GM19395 (cell line): ENCODE results near the gene TTC21A.
"Not testable (repeated sequence)": the region's sequence is repeated elsewhere in the genome, so short reads cannot be mapped to it uniquely, and the experiment has no call there.

Source experiments
- ATAC-seq: cut with Tn5 transposase; IDR thresholded peaks from one replicate; pipeline ENCODE4 v1.9.1; 2021; ENCODE audit warnings: mild to moderate bottlenecking, moderate library complexity; ENCODE audit not compliant: unreplicated experiment

The TTC21A gene

DNA sequence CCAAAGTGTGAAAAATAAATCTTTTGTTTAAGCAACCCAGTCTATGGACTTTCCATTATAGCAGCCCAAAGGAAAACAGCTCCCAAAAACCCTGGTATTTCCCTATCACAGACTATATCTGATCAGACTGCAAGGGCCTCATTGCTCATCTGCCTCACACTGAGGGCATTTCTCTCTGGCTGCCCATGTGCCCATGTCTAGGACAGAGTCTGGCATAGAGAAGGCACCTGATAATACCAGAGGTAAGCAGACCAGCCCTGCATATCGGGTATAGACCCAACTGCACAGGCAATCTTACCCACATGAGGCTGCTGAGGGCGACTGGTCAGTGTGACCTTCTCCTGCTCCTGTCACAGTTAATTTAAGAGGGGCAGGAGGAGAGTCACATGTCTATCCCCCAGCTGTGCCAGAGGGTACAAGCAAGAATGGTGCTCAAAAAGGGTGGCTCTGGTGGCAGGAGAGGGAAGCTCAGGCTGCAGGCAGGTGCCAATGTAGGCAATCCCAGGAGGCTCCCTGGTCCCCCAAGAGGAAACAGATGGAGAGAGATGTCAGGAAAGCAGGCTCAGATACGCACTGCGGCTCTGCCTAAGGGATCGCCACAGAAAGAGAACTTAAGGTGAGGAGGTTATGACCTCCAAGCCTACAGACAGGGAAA, 42.8 kb downstream of the TTC21A start:
- ATAC-seq = no peak

DNA sequence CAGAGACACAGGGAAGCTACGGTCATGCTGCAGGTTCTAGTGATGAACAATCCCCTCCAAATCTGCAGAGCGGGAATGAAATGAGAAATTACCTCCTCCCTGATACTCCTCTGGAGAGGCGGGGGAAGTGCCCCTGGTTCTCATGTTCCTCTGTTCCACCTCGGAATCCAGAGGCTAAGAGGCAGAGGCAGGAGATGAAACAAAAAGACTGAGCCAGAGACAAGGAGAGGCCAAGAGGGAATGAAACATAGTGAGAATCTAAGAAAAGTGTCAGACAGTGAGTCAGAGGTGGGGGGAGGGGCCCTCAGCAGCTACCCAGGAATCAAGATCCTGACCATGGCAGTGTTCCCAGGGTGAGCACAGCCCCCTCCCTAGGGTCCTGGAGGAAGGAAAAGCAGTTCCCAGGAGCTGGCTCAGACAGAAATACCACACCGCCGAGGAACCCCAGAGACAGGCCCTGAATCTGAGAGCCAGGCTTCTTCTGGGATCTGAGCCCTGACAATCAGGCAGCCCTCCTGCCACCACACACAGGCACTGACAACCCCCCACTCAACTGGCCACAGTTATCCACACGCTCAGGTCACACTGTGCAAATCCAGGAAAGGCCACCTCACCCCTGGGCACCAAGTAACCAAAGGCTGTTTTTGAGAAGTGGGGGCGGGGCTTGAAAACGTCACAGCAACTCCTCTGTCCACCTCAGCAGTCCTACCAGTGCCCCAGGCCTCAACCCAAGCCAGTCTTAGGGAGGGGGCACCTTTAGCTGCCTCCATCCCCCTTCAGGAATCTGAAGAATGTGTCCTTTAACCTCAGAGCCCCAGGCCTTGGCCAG, 43.5 kb downstream of the TTC21A start:
- no peak for ATAC-seq

- no peak for ATAC-seq
Measured at GRCh38 chr3:39153977-39154279, 46.4 kb downstream of the TTC21A start.

GRCh38 chr3:39154280-39155021, 47.0 kb downstream of the TTC21A start:
- ATAC-seq = no peak

- no peak for ATAC-seq
Measured at GRCh38 chr3:39156421-39156820, 48.9 kb downstream of the TTC21A start.

DNA sequence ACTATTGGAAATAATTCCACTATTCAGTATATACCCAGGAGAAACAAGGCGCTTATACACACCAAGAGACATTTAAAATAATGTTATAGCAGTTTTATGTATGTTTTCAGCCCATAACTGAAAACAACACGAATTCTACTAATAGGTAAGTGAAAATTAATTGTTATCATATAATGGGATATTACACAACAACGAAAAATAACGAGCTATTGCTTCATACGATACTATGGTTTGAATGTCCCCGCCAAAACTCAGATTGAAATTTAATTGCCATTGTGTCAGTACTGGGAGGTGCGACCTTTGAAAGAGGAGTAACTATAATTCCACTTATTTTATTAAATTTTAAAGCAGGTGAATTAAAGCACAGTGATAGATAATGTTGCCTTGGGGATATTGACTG, 49.9 kb downstream of the TTC21A start:
- ATAC-seq = no peak

- ATAC-seq = no peak
Measured at GRCh38 chr3:39158148-39158715, 50.8 kb downstream of the TTC21A start.

DNA sequence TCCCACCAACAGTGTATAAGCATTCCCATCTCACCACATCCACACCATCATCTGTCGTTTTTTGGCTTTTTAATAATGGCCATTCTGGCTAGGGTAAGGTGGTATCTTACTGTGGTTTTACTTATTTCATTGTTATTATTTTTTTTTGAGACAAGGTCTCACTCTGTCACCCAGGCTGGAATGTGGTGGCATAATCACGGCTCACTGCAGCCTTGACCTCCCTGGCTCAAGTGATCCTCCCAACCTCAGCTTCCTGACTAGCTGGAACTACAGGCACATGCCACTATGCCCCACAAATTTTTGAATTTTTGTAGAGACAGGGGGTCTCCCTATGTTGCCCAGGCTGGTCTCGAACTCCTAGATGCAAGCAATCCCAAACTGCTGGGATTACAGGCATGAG, 56.9 kb downstream of the TTC21A start:
- ATAC-seq = no peak

DNA sequence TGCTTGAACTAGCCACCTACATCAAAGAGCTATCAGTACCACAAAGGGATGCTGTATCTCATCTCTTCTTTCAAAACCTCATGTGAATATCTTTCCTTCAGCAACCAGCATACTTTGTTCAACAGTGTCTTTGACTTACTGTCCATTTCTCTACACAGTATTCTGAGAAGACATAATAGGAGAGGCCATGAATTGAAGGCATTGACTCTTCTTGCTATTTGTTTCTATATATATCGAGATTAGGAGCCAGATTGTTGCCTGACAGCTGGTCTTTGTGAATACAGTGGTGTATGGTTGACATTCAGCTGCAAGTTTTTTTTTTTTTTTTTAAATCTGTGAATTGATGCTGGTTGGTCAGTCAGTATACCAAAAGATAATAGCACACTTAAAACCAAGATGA, 58.0 kb downstream of the TTC21A start:
- ATAC-seq = no peak

DNA sequence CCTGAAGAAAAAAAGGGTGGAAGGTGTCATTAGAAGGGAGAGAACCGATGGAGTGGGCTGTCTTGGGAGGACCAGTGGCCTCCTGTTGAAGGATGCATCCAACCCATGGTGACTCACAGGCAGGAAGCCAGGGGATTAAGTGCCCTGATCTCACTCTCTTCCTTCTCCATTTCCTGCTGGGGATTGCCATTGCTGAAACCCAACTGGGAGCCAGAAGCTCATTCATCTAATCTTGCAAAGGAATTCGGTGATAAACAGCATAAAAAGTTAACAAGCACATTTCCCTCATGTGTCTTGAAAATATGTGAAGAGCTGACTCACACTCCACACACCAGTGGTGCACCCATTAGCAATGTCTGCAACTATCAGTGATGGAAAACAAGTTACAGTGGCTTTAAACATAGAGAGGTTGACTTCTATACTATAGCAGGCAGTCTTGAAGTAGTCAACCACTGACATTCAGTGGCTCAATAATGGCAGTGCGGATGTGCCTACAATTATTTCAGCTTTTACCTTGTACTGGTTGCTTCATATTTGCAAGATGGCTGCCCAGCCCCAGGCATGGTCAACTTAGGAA, 58.7 kb downstream of the TTC21A start:
- no peak for ATAC-seq

- ATAC-seq = no peak
Measured at GRCh38 chr3:39166932-39167532, 59.6 kb downstream of the TTC21A start.

DNA sequence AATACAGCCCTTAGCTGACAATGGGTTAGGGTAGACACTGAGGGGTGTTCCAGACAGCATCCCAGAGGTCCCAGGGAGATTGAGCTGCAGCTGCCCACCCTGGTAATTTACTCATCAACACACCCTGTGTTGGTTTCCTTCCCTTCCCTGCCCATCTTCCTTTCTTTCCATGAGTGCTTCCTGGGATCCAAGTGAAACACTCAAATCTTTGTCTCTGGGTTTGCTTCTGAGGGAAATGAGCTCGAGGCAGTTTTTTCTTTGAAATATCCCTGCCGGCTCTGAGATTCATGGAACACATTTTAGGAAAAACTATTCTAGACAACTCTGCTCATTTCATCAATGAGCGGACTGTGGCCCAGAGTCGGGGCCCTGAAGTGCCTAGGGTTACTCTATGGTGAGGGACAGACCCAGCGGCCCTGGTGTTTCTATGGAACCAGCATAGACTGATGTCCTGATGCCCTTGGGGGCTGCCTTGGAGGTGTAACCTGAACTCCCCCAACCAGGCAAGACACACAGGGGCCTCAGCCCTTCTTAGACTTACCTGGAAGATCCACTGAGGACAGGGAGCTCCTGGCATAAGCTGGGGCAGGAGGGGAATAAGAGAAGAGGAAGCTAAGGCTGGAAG, 60.8 kb downstream of the TTC21A start:
- no peak for ATAC-seq

- ATAC-seq = no peak
Measured at GRCh38 chr3:39169712-39170111, 62.2 kb downstream of the TTC21A start.

GRCh38 chr3:39170461-39170860, 63.0 kb downstream of the TTC21A start:
- ATAC-seq = no peak

DNA sequence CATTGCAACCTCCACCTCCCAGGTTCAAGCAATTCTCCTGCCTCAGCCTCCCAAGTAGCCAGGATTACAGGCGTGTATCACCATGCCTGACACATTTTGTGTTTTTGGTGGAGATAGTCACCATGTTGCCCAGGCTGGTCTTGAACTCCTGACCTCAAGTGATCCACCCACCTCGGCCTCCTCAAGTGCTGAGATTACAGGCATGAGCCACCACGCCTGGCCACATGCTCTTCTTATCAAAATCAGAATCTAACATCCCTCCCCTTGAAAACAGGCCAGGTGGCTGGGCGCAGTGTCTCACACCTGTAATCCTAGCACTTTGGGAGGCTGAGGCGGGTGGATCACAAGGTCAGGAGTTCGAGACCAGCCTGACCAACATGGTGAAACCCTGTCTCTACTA, 63.4 kb downstream of the TTC21A start:
- ATAC-seq = not testable (repeated sequence)

DNA sequence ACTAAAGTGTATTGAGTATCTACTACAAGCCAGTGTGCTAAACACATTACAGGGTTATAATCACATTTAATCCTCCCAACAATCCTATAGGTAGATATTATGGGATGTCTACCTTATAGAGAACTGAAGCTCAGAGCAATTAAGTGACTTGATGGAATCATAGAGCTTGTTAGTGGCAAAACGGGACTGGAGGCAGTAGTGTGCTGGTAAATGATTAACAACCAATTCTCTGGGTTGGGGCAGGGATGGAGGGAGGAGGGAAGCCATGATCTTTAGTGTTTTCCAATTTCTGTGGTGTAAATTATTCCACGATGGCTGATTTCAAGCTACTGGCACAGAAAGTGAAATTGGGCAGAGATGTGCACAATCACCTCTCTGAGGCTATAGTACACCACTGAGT, 64.4 kb downstream of the TTC21A start:
- no peak for ATAC-seq

- ATAC-seq = no peak
Measured at GRCh38 chr3:39173318-39174125, 66.0 kb downstream of the TTC21A start.

GRCh38 chr3:39176025-39176714, 68.7 kb downstream of the TTC21A start:
- no peak for ATAC-seq

- no peak for ATAC-seq
Measured at GRCh38 chr3:39177708-39178332, 70.3 kb downstream of the TTC21A start.
